GM18499 (cell line): Measurements from ENCODE around the gene IL18R1.

ENCODE experiments used
- ATAC-seq: cut with Tn5 transposase; IDR thresholded peaks from one replicate; pipeline ENCODE4 v1.9.1; 2021; ENCODE audit warnings: moderate number of reproducible peaks; ENCODE audit not compliant: insufficient read depth, unreplicated experiment

Gene IL18R1

DNA sequence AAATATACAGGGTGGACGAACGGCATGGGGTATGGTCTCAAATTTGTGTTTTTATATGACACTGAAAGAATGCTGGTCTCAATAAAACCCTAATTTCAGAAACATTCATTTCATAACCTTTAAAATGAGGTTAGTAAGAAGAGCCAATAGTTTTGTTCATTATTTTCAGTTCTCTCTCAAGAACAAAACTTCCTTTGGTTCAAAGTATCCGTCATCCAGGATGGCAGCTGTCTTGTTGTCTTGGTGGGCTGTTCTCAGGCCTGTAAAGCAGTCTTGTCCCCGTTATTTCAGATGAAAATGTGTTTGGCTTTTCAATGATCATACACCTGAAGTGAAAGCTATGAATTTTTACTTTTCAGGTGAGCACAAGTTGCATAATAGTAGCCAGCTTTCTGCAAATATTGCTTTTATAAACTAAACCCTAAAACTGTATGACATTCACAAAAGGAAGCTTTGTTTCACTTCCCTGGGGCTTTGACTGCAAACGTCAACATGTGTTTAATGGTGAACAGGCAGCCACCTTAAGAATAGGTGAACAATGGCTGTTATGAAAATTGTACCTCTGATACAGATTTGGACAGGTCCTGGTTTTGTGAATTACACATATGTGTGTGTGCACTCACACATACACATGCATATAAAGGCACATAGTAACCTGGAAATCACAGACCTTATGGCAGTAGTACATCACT, 70.0 kb downstream of the IL18R1 start:
- ATAC-seq, result no peak

DNA sequence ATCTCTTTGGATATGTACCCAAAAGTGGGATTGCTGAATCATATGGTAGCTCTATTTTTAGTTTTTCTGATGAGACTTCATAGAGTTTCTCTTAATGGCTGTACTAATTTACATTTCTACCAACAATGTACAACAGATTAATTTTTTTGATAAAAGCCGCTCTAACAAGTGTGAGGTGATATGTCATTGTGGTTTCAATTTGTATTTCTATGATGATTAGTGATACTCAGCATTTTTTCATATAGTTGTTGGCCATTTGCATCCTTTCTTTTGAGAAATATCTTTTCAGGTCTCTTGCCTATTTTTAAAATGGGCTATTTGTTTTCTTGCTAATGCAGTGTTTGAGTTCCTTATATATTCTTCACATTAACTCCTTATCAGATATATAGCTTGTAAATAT, 71.7 kb downstream of the IL18R1 start:
- ATAC-seq, result no peak

- ATAC-seq, result no peak
Measured at GRCh38 chr2:102428573-102428972, 73.0 kb downstream of the IL18R1 start.

- no peak for ATAC-seq
Measured at GRCh38 chr2:102432386-102432785, 76.8 kb downstream of the IL18R1 start.

DNA sequence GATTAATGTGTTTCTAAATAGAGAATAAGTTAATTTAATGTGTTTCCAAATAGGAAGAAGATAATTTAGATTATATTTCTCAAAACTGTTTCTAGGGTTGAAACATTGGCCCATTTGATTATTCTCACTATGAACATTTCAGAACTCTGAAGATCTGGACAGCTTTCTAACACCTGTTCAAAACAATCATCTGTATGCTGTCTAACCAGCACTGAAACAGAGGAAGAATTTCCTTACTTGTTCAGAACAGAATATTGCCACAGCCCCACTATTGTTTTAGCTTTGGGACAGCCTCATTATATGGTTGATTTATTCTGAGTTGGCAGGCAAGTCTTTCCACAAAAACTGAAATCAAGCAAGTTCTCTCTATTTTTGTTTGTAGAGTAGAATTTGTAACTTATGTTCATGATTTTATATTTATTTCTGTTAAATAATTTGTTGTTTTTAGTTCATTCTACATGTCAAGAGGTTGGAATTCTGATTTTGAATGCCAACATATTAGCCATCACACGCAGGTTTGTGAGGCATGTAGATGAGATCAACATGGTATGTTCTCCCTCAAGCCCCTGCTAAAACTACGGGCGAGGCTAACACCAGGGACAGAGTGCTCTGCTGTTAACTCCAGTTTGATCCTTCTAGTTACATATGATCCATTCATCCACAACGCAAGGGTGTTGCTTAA, 78.5 kb downstream of the IL18R1 start:
- no peak for ATAC-seq

DNA sequence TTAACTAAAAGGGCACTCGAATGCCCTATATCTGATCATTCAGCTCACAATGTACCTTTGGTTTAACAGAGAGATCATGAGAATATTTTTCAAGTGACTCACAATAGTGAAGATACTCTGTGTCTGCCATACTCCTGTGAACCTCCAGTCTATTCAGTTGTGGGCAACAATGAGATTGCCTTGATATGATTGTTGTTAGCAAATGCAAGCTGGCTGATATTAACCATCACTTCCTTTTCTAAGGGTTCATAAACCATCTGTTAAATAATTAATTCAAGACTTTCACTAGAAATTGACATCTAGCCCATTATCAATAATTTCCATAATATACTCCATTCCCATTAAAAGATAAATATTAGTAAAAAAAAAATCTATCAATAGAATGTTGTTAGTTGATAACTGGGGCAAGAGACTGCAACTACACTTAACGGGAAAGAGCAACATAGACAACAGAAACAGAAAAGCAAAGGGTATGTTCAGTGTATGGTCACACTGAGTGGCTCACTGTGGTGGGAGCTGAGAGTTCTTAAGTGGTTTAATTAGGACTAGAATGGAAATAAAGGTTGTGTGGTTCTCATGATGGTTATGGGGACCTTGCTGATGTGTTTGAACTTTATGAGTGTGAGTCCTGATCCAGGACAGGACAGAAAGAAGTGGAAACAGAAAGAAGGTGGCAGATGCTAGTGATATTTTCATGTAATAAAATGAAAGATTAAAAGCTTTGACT, 79.2 kb downstream of the IL18R1 start:
- ATAC-seq, result no peak

DNA sequence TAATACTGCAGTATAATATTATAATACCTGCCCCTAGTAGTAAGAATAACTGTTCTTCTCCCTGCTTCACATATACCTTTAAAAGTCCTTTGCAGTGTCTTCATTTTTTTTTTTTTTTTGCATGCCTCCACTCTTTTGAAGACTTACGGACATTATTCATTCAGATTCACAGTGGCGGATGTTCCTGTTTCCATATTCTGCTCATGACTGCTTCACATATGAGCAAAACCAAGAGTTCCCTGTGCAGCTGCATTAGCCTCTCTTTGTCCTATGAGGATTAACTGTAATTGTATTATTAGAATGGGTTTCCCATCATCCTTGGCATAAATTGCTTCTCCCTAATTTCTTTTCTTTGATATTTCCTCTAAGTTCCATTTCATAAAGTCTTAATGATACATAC, 80.1 kb downstream of the IL18R1 start:
- no peak for ATAC-seq

- no peak for ATAC-seq
Measured at GRCh38 chr2:102436323-102436722, 80.7 kb downstream of the IL18R1 start.

DNA sequence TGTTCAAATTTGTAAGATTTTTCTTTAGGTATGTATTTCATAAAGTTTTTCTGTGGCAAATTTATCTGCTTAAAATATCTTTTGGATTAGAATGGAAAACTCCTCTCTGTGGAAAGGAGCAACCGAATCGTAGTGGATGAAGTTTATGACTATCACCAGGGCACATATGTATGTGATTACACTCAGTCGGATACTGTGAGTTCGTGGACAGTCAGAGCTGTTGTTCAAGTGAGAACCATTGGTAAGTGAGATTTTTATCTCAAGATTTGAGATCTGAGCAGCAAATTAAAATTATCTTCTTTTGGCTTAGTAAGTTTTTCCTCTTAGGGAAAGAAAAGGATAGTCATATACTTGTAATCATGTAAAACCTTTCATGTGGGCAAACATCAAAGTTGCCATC, 81.5 kb downstream of the IL18R1 start:
- ATAC-seq, result no peak

- ATAC-seq, result no peak
Measured at GRCh38 chr2:102438111-102438510, 82.5 kb downstream of the IL18R1 start.

DNA sequence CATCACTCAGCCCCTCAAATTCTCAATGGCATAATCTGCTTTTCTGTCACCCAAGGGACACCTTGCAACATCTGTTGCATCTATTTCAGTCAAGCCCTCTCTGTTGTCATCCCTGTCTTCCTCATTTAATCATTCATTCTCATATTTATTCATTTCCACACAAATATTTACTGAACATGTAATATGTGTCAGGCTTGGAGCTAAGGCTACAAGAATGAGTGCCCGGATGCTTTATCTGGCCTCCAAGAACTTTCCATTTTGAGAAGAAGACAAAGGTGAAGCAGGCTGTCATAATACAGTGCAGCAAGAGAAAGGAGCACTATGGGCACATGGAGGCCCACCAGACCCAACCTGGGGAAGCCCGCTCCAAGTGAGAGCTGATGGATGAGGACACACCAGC, 83.0 kb downstream of the IL18R1 start:
- no peak for ATAC-seq

DNA sequence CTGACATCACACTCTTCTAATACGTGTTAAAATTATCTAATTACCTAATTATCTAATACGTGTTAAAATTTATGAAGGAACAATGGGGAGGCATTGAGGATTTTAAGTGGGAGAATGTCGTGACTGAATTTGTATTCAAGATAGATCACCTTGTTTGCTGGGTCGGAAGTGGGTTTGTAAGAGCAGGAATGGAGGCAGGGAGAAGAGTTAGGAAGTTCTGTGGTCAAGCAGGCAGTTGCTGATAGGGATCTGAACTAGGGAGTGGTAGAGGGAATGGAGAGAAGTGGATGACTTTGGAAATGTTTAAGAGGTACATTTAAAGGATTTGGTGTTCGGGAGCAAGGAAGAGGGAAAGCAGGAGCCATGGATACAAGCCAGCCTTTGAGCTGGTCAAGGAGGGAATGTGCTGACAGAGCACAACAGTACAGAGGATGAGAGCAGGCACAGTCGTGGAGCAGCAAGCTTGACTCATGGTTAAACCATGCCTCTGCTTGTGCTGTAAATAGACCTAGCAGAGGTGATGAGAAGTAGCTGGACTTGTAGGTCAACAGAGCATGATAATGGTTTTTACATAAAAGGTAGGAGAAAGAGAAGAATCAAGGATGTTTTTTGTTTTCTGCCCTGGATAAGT, 83.6 kb downstream of the IL18R1 start:
- no peak for ATAC-seq

- ATAC-seq, result no peak
Measured at GRCh38 chr2:102442967-102443828, 87.6 kb downstream of the IL18R1 start.

- no peak for ATAC-seq
Measured at GRCh38 chr2:102444233-102444632, 88.6 kb downstream of the IL18R1 start.

- no peak for ATAC-seq
Measured at GRCh38 chr2:102446936-102447335, 91.3 kb downstream of the IL18R1 start.
